Neural progenitor cell (in vitro differentiated cells): ENCODE results near the gene LSM2.

ENCODE experiments used
- CTCF ChIP-seq: fragments of 200-600 bp; sonication (generic); IDR thresholded peaks from 2 replicates; pipeline ENCODE4 v1.5.1; 2017; ENCODE audit warnings: antibody characterized with exemption, mild to moderate bottlenecking
- EZH2 ChIP-seq: fragments of 200-600 bp; sonication (generic); IDR thresholded peaks from 2 replicates; pipeline ENCODE4 v1.6.1; 2017; ENCODE audit warnings: antibody characterized with exemption, mild to moderate bottlenecking, moderate library complexity
- EZH2phosphoT487 ChIP-seq: fragments of 200-600 bp; sonication (generic); IDR thresholded peaks from 2 replicates; pipeline ENCODE4 v1.6.1; 2017; ENCODE audit warnings: antibody characterized with exemption

DNA sequence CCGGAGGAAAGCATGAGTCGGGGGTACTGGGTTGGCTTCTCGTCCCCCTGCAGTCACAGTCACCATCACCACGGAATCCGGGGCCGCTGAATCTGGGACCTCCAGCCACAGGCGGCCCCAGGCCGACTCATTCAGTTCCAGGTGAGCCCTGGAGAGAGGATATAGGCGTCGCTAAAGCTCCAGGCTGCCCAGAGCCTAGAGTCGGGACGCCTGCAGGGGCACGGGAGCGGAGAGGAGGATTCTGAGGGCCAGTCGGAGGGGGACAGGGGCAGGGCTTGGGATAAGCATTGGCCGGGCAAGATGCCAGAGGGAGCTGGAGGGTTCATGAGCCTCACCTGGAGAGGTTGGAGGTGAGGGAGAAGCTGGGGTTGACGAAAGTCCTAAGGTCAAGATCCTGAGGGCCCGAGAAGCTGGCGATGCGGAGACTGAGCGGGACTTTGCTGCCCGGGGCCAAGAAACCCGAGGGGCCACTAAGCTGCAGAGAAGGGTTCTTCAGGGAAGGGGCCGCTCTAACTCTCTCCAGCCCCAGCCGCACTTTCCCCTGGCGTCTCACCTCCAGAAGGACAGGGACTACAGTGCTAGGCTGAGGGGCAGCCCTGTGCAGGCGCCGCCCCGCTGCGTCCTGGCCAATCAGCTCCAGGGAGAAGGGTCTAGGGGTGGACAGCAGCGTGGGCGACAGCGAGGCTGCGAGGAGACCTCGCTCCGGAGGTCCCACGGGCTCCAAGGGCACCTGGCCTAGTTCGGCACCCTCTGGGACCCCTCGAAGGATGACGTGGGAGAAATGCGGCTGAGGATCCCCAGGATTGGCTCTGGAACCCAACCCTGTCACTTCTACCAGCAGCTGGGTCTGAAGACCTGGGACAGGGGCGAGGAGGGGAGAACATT lies 40.6 kb downstream of the LSM2 start:
- TF ChIP-seq CTCF (no peak), EZH2 (no peak), EZH2phosphoT487 (no peak)
